Stimulated activated CD8-positive, alpha-beta memory T cell treated with anti-CD3 and anti-CD28 coated beads, Interleukin-12 subunit alpha, Interleukin-12 subunit beta, amount 100 ng/mL, for 24 hours (primary cell): ENCODE data around the gene ABCB6.
A peak's percentile ranks its signal among the peaks of the same experiment; 100 is the strongest.

Source experiments
- DNase-seq: peaks from one replicate; pipeline ENCODE4 v3.0.0-alpha.2; 2020; ENCODE audit errors: extremely low read depth

Gene ABCB6

GRCh38 chr2:219245148-219245898, 26.6 kb upstream of the ABCB6 start, which contains the start of the genes GLB1L and STK16:
Gene GLB1L (minus strand): TSS chr2:219245444. CDS start chr2:219243573, 1,871 bp downstream.
Gene STK16 (plus strand): TSS chr2:219245479. CDS start chr2:219246000, 521 bp downstream.
- DNase-seq, result peak; percentile 73

GRCh38 chr2:219244789-219245147, 26.0 kb upstream of the ABCB6 start:
- DNase-seq, result no peak

- no peak for DNase-seq
These were observed 24.6 kb upstream of the ABCB6 start for GRCh38 chr2:219243291-219243761.

GRCh38 chr2:219234331-219234730, 15.6 kb upstream of the ABCB6 start:
- no peak for DNase-seq

GRCh38 chr2:219230059-219230540, 11.3 kb upstream of the ABCB6 start:
- DNase-seq, result no peak

DNA sequence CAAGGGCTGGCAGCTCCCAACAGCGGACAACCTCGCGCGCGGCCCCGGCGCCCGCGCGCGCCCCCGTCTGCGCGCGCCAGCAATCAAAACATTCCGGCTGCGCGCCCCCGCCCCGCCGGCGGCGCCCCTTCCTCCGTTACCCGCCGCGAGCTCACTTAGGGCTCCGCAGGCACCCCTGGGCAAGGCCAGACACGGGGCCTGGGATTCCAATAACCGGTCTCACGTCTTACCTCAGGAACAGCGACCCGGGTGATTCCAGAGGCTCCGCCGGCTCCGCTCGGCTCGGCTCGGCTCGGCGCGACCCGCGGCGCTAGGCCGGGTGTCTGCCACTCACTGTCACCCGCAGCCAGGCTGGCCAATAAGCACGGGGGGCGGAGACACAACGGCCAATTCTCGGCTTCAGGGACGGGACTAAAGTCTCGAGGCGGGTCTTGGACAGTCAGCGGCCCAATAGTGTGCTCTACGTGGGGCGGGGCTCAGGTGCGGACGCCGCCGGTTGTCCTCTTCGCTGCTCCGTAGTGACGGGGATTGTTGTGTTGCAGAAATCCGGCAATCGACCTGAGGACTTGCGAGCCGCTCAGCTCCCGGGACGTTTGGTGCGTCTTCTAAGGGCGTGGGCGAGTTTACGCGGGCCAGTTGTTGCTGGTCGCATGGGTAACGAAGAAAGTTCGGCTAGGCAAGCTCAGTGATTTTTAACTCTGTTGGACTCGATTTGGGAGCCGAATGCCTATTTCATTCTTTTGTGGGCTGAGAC, 10.7 kb upstream of the ABCB6 start, which contains the start of the genes ANKZF1 and ATG9A:
ANKZF1 (plus strand) TSS at position 502 of the 754 bp plus-strand sequence. CDS start 452 bp downstream, outside the sequence.
ATG9A (minus strand) TSS at position 332 of the 754 bp plus-strand sequence. CDS start 1,612 bp downstream, outside the sequence.
- peak; percentile 96 for DNase-seq

DNA sequence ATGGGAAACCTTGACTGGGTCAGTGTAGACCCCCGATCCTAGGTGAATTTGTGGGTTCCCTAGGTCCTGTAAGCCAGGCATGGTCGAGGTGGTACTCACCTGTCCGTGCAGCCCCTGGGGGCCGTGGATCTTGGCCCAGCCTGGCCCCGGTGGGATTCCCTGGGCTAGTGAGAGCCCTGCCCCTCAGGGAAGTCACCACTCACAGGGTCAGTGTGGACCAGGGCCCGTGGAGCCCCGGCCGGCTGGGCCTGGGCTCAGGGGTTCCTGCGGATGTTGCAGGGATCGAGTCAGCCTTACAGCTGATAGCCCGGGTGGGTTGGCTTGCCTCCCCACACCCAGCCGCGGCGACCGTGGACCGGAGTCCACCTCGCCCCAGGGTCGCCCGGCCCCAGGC, 10.2 kb upstream of the ABCB6 start:
- DNase-seq, result no peak

- no peak for DNase-seq
These were observed 9.5 kb upstream of the ABCB6 start for GRCh38 chr2:219228041-219228910.

DNA sequence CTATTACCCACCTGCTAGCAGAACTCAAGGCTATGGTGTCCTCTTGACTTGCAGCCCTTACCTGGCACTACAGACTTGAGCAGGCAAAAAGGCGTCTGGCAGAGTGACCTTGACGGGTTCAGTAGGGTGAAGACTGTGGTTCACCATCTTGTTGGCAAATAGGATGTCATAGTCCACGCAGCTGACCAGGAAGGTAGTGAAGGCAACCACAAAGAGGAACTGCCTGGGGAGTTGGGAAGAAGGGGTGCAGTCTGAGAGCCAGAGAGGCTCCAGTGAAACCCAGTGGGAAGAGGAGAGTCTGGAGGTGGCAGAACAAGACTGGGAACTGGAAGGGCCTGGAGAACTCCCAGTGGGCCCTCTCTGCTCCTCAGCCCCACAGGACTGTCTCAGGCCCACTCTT, 6.6 kb upstream of the ABCB6 start:
- no peak for DNase-seq

GRCh38 chr2:219223831-219224610, 5.3 kb upstream of the ABCB6 start:
- no peak for DNase-seq

DNA sequence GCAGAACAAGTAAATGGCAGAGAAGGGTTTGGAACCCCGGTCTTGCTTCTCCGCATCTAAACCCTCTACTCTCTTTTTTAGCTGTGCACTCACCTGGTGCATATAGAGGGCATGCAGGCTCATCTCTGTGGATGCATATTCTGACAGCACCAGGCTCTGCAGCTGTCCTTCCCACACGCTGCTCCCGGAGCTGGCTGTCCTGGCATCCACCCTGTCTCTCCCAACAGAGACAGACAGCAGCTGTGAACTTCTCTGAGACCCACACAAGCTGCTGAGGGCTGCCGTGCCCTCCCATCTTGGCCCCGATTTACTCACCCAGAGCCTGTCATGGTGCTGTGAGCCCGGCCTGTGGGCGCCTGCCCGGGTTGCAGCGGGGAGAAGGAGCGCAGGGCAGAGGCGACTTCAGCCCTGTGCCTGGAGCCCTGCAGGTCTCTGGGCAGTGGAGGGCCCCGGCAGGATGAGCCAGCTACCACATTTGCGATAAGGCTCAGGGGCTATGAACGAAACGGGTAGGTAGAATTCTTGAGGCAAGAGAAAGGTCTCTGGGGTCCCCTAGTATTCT, 3.3 kb upstream of the ABCB6 start:
- no peak for DNase-seq

DNA sequence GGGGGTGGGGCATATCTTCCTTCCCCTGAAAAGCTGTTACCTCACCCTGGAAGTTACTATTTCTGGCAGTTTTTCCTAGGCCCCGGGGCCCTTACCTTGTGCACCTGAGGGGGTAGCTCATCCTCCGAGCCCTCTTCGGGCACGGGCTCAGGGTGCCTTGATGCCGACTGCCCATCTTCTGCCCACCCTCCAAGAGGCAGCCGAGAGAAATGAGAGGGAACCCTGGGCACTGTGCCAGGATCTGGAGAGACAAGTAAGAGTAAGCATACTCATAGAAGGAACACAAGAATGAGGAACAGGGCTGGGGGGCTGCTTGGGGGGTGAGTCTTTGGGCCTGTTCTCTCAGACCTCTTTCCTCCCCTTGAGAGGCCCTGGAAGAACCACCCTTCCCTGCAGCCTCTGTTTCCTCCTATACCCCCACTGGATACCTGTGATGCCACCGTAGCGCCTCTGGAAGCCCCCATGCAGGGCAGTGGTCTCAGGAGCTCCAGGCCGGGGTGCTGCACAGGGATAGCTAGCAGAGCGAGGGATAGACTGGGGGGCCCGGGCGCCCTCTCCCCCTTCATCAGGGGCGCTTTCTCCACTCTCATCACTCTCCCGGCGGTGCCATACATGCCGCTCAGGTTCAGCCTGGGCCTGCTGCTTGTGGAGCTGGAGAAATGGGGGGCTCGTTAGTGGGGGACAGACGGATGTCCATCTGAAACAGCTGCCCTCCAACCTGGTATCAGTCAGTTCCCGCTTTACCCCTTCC, 2.1 kb upstream of the ABCB6 start:
- no peak for DNase-seq

GRCh38 chr2:219219784-219220532, 1.2 kb upstream of the ABCB6 start:
- no peak for DNase-seq

GRCh38 chr2:219218217-219218731, 484 bp downstream of the ABCB6 start:
- DNase-seq, result no peak

DNA sequence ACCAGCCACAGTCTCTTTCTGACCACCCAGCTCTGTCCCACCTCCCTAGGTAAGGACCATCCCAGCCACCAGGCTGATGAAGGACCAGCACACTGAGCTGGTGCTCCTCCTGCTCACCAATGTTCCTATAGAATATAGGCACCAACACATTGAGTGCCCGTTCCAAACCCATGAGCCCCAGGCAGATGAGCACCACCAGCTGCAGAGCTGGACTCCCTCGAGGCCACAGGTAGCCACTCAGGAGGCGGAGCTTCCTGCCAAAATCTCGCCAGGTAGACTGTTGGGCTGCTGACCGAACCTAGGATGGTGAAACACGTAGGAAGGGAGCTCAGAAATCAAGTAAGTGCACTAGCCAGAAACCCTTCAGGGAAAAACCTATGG, 2.2 kb downstream of the ABCB6 start:
- no peak for DNase-seq

DNA sequence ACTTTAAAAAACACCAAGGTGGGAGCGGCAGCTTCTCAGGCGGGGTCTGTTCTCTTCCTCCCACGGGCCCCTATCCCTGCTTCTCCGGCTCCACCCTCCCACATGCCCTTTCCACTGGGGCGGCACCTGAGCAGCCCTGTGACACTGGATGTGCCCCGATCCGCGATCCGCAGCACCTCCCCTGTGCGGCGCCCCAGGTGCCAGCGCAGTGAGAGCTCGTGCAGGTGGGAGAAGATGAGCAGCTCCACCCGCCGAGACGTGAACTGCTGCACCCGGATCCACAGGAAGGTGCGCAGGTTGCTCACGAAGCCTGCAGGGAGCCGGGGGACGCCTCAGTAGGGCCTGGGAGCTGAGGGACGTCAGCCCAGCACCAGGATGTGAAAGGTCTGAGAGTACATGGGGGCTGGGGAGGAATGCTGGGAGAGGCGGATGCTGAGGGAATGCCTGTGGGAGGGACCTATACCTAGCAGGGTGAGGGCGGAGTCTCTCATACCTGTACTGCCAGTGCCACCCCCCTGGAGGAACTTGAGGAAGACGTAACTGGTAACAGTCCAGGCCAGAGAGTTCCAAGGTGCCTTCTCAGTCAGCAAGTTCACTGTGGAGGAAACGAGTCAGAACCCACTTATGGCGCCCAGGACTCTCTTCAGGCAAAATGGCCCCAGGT, 2.8 kb downstream of the ABCB6 start:
- DNase-seq, result no peak

DNA sequence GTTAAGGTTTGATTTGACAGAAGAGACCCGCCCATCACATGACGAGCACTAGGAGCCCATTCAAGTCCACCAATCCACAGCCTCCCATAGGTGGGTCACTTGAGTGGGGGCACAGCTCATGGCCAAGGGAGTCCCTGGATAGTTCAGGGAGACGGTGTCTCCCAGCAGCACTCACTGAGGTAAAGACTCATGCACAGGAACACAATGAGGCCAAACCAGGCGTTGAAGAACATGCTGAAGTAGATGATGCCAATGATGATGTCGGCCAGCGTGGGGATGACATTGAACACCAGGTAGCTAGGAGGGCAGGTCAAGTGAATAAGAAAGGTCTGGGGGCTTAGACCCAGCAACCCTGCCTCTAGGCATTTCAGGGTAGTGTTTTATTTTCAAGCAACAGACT, 4.0 kb downstream of the ABCB6 start:
- no peak for DNase-seq

GRCh38 chr2:219214141-219214540, 4.6 kb downstream of the ABCB6 start:
- DNase-seq, result no peak
